ENCODE data around the gene PUM2.
"Not testable (repeated sequence)": the region's sequence is repeated elsewhere in the genome, so short reads cannot be mapped to it uniquely, and the experiment has no call there.

The PUM2 gene

GRCh38 chr2:20378341-20378740 is 27.7 kb upstream of the PUM2 start:
- no peak overlapping the region for H3K4me3 ChIP-seq (ENCODE audit: low read depth, low read length)
- TF ChIP-seq CTCF (IDR thresholded peaks at IDR 0.05; ENCODE audit: insufficient read depth, low read depth, low read length, missing control alignments), result no peak
- DNase-seq (ENCODE audit: low read depth), result no peak

DNA sequence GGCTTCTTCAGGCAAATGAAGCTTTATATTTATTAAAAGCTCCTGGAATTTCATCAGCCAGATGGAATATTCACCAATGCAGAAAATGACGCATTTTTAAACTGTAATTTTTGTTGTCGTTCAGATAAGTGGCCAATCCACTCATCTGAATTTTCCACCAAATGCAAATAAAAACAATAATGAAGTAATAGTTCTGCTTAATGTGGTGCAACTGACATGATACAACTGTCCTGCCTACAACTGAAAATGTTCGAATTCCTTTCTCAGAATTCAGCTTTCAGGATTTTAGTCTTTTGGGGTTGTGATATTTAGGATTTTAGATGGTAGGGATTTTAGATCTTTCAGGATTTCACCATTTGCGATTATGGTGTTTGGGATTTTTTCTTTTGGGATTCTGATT is 27.1 kb upstream of the PUM2 start:
- no peak overlapping the region for H3K4me3 ChIP-seq (ENCODE audit: low read depth, low read length)
- no peak for DNase-seq (ENCODE audit: low read depth)
- no peak for TF ChIP-seq CTCF (IDR thresholded peaks at IDR 0.05; ENCODE audit: insufficient read depth, low read depth, low read length, missing control alignments)

GRCh38 chr2:20374982-20375381 is 24.3 kb upstream of the PUM2 start:
- not testable (repeated sequence) for H3K4me3 ChIP-seq (ENCODE audit: low read depth, low read length); DNase-seq (ENCODE audit: low read depth)

DNA sequence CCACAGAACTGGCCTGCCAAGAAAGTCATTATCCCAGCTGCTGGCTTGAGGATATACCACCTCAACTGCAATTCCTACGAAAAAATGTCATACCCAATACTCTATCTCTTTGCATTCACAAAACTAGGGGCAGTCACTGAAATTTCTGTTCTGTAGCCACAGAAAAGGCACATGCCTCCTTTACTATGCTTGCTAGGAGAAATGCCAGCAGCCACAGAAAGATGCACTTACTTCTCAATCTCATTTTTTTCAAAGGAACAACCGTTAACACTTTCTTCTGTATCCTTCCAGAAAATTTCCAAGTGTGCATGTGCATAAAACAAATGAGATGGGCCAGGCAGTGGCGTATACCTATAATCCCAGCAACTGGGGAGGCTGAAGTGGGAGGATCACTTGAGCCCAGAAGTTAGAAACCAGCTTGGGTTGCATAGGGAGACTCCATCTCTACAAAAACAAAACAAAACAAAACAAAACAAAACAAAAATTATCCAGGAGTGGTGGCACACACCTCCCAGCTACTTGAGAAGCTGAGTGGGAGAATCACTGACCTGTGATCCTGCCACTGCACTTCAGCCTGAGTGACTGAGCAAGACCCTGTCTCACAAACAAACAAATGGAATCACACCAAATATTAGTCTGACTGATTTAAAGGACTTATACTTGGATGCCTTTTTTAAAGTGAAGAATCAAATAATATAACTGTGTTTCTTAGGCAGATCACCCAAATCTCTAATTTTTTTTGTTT is 22.4 kb upstream of the PUM2 start:
- no peak for DNase-seq (ENCODE audit: low read depth)
- H3K4me3 ChIP-seq (ENCODE audit: low read depth, low read length), result no peak overlapping the region
- TF ChIP-seq CTCF (IDR thresholded peaks at IDR 0.05; ENCODE audit: insufficient read depth, low read depth, low read length, missing control alignments), result no peak

DNA sequence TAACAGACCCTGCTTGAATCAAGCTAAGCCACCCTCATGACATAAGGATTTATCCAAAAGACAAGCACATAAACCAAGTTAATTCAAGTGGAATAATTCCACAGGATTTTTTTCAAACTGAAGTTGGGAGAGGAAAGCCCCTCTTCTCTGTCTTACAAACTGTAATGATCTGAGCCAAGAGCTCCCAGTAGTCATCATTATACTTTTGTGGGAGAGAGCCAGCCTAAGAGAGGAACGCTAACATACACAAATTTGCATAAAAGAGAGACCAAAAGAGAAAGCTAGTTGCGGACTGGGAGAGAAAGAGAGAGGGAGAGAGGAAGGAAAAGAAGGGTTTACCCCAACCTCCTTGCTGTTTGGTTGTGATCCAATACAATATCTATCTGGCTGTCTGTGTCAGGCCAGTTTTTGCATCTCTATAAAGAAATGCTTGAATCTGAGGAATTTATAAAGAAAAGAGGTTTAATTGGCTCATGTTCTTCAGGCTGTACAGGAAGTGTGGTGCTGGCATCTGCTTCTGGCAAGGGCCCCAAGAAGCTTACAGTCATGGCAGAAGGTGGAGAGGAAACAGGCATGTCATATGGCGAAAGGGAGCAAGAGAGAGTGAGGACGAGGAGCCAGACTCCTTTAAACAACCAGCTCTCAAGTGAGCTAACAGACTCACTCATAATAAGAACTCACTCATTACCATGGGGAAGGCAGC is 20.8 kb upstream of the PUM2 start:
- no peak for TF ChIP-seq CTCF (IDR thresholded peaks at IDR 0.05; ENCODE audit: insufficient read depth, low read depth, low read length, missing control alignments)

GRCh38 chr2:20370191-20370590 is 19.5 kb upstream of the PUM2 start:
- H3K4me3 ChIP-seq (ENCODE audit: low read depth, low read length), result no peak overlapping the region
- TF ChIP-seq CTCF (IDR thresholded peaks at IDR 0.05; ENCODE audit: insufficient read depth, low read depth, low read length, missing control alignments), result no peak
- DNase-seq (ENCODE audit: low read depth), result no peak

More for the DNA sequence above, 20.8 kb upstream of the PUM2 start:
- peak; percentile 28 for DNase-seq (ENCODE audit: low read depth)
- H3K4me3 ChIP-seq (ENCODE audit: low read depth, low read length), result no peak overlapping the region

- no peak for DNase-seq (ENCODE audit: low read depth)
- H3K4me3 ChIP-seq (ENCODE audit: low read depth, low read length), result no peak overlapping the region
- no peak for TF ChIP-seq CTCF (IDR thresholded peaks at IDR 0.05; ENCODE audit: insufficient read depth, low read depth, low read length, missing control alignments)
Observed at GRCh38 chr2:20369366-20369765, 18.7 kb upstream of the PUM2 start.
